DOHH2 (cell line): ENCODE measurements around the gene TRPM8.

ENCODE experiments used
- EZH2phosphoT487 ChIP-seq: fragments of 200-600 bp; sonication (generic); IDR thresholded peaks from 2 replicates; pipeline ENCODE4 v1.6.1; 2017; ENCODE audit warnings: borderline replicate concordance, mild to moderate bottlenecking, antibody characterized with exemption, low read length, moderate library complexity, mixed read lengths
- TF ChIP-seq, protein P1 (sequence below): fragments of 200-600 bp; sonication (generic); IDR thresholded peaks from one replicate; pipeline ENCODE4 v1.5.1; 2014; ENCODE audit warnings: antibody characterized with exemption, mild to moderate bottlenecking, low read depth, low read length; ENCODE audit not compliant: poor library complexity, severe bottlenecking

DNA sequence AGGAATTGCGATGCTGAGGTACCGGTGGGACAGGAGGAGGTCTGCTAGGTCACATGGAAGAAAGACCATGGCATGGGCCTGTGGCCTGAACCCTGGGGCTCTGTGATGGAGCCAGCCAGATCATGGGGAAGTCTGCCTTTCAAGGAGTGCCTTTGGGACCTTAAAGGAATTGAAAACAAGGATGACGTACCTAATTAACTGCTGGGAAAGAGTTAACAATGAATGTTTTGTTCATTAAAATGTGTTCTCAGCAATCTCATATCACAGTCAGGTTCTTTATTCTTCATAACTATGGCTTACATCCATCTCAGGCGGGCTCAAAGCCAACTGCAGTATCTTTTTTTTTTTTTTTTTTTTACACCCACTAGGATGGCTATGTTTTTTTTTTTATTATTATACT is 25.6 kb downstream of the TRPM8 start:
- TF ChIP-seq, protein P1, sequence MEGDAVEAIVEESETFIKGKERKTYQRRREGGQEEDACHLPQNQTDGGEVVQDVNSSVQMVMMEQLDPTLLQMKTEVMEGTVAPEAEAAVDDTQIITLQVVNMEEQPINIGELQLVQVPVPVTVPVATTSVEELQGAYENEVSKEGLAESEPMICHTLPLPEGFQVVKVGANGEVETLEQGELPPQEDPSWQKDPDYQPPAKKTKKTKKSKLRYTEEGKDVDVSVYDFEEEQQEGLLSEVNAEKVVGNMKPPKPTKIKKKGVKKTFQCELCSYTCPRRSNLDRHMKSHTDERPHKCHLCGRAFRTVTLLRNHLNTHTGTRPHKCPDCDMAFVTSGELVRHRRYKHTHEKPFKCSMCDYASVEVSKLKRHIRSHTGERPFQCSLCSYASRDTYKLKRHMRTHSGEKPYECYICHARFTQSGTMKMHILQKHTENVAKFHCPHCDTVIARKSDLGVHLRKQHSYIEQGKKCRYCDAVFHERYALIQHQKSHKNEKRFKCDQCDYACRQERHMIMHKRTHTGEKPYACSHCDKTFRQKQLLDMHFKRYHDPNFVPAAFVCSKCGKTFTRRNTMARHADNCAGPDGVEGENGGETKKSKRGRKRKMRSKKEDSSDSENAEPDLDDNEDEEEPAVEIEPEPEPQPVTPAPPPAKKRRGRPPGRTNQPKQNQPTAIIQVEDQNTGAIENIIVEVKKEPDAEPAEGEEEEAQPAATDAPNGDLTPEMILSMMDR = no peak
- no peak for TF ChIP-seq EZH2phosphoT487
